ENCODE measurements around the gene IFNG-AS1. TPM values are rescaled to one million over a fixed set of nuclear protein-coding genes. Genes with fewer than 3 reads are reported as not detected.

Gene IFNG-AS1
- total and polyA plus RNA-seq, 7 experiments from 2014 or later, result 0.17 to 2.4 (median 1.5) TPM

DNA sequence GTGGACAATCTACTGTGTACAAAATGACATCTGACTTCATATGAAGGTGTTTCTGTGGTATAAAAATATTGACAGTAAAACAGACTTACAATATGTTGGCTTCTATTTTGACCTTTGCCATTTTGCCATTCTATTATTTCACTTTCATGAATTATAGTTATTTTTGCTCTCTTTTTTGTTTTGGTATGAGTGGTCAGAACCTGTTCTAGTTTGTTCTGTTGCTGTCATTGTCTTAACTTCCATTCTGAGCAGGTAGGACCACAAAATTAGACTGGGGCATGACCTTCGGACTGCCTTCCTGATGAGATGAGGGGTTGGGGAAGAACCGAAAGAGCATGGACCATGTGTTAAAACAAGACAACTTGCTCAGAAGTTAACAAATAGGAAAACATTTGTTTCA lies 36.5 kb upstream of the IFNG-AS1 start:
- H3K4me1 Mint-ChIP-seq, result no peaks in the 10 kb centered on the region
- H3K27me3 Mint-ChIP-seq, result peaks cover 0 to 12% (median 0%) of the 10 kb centered on the region in 5 donors
- no peaks in the 10 kb centered on the region for H3K9me3 ChIP-seq (ENCODE audit: control insufficient read depth in 2 of 3, low read length in 3 of 3)
- no peaks in the 10 kb centered on the region for H3K27me3 ChIP-seq (ENCODE audit: control insufficient read depth in 2 of 2, insufficient read depth in 2 of 2, low read length in 2 of 2)
- no peak for ATAC-seq
- intact Hi-C loops (cut with micrococcal nuclease), result no loop called here
- no peak overlapping the region for H3K27ac Mint-ChIP-seq
- no peaks in the 10 kb centered on the region for H3K36me3 Mint-ChIP-seq
- no peak for DNase-seq
- CTCF ChIA-PET, result no interaction called here
- H3K4me3 Mint-ChIP-seq, result no peak overlapping the region
- H3K4me1 ChIP-seq (ENCODE audit: control insufficient read depth in 2 of 2, insufficient read depth in 2 of 2, low read length in 2 of 2), result no peaks in the 10 kb centered on the region
- POLR2A ChIA-PET, result no interaction called here
- no peak overlapping the region for H3K4me3 ChIP-seq (ENCODE audit: low read length)
- H3K36me3 ChIP-seq (ENCODE audit: control insufficient read depth in 2 of 3, insufficient read depth in 3 of 3, low read length in 3 of 3), result no peaks in the 10 kb centered on the region
- peaks cover 0 to 6% (median 0%) of the 10 kb centered on the region in 11 donors for H3K9me3 Mint-ChIP-seq
- no peak overlapping the region for H3K27ac ChIP-seq (ENCODE audit: low read depth, low read length)

GRCh38 chr12:67957383-67957782 lies 31.9 kb upstream of the IFNG-AS1 start:
- ATAC-seq (no peak), DNase-seq (no peak)
- no peaks in the 10 kb centered on the region for H3K4me1 ChIP-seq (ENCODE audit: control insufficient read depth in 2 of 2, insufficient read depth in 2 of 2, low read length in 2 of 2)
- H3K9me3 Mint-ChIP-seq, result peaks cover 0 to 12% (median 0%) of the 10 kb centered on the region in 11 donors
- no peaks in the 10 kb centered on the region for H3K4me1 Mint-ChIP-seq
- ChIA-PET POLR2A (no interaction called here), CTCF (interaction anchor here (1.1 kb wide), 1 partner anchor 51 kb away, joined by 3 read pairs; no protein-coding TSS in a partner anchor)
- no peaks in the 10 kb centered on the region for H3K9me3 ChIP-seq (ENCODE audit: control insufficient read depth in 2 of 3, low read length in 3 of 3)
- no peaks in the 10 kb centered on the region for H3K36me3 Mint-ChIP-seq
- H3K27me3 Mint-ChIP-seq, result peaks cover 0 to 8% (median 0%) of the 10 kb centered on the region in 5 donors
- H3K4me3 Mint-ChIP-seq, result no peak overlapping the region
- no peak overlapping the region for H3K27ac Mint-ChIP-seq
- no peak overlapping the region for H3K4me3 ChIP-seq (ENCODE audit: low read length)
- no peak overlapping the region for H3K27ac ChIP-seq (ENCODE audit: low read depth, low read length)
- H3K27me3 ChIP-seq (ENCODE audit: control insufficient read depth in 2 of 2, insufficient read depth in 2 of 2, low read length in 2 of 2), result no peaks in the 10 kb centered on the region
- intact Hi-C loops (cut with micrococcal nuclease), result no loop called here
- no peaks in the 10 kb centered on the region for H3K36me3 ChIP-seq (ENCODE audit: control insufficient read depth in 2 of 3, insufficient read depth in 3 of 3, low read length in 3 of 3)

- H3K36me3 ChIP-seq (ENCODE audit: control insufficient read depth in 2 of 3, insufficient read depth in 3 of 3, low read length in 3 of 3), result no peaks in the 10 kb centered on the region
- POLR2A ChIA-PET, result no interaction called here
- Mint-ChIP-seq H3K27me3 (peaks cover 0 to 8% (median 0%) of the 10 kb centered on the region in 5 donors), H3K4me3 (no peak overlapping the region), H3K36me3 (no peaks in the 10 kb centered on the region), H3K4me1 (no peaks in the 10 kb centered on the region), H3K27ac (no peak overlapping the region), H3K9me3 (peaks cover 0 to 12% (median 0%) of the 10 kb centered on the region in 11 donors)
- ATAC-seq (no peak), DNase-seq (no peak)
- H3K27me3 ChIP-seq (ENCODE audit: control insufficient read depth in 2 of 2, insufficient read depth in 2 of 2, low read length in 2 of 2), result no peaks in the 10 kb centered on the region
- no peak overlapping the region for H3K27ac ChIP-seq (ENCODE audit: low read depth, low read length)
- H3K4me3 ChIP-seq (ENCODE audit: low read length), result no peak overlapping the region
- CTCF ChIA-PET, result no interaction called here
- intact Hi-C loops (cut with micrococcal nuclease), result no loop called here
- H3K9me3 ChIP-seq (ENCODE audit: control insufficient read depth in 2 of 3, low read length in 3 of 3), result no peaks in the 10 kb centered on the region
- H3K4me1 ChIP-seq (ENCODE audit: control insufficient read depth in 2 of 2, insufficient read depth in 2 of 2, low read length in 2 of 2), result no peaks in the 10 kb centered on the region
These were observed 31.1 kb upstream of the IFNG-AS1 start for GRCh38 chr12:67958187-67958586.

DNA sequence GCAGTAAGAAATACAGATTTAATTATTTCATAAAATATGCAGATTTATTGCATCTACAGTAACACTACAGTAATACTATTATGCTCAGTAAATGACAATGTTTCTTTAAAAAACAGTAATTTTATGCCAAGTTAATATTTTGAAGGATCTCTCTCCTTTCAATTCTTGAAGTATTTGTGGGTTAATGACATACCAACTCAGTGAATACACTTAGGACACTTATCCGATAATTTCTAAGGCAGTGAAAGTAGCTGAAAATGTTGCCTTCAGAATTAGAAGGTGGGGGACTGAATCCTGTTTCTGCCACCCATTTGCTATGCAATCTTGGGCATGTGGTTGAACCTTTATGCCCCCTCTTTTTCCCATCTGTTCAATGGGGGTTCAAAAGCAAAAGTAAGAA lies 24.8 kb upstream of the IFNG-AS1 start:
- Histone ChIP-seq H3K4me1 (ENCODE audit: control insufficient read depth in 2 of 2, insufficient read depth in 2 of 2, low read length in 2 of 2) (no peaks in the 10 kb centered on the region), H3K36me3 (ENCODE audit: control insufficient read depth in 2 of 3, insufficient read depth in 3 of 3, low read length in 3 of 3) (no peaks in the 10 kb centered on the region), H3K27ac (ENCODE audit: low read depth, low read length) (no peak overlapping the region), H3K4me3 (ENCODE audit: low read length) (no peak overlapping the region), H3K9me3 (ENCODE audit: control insufficient read depth in 2 of 3, low read length in 3 of 3) (no peaks in the 10 kb centered on the region), H3K27me3 (ENCODE audit: control insufficient read depth in 2 of 2, insufficient read depth in 2 of 2, low read length in 2 of 2) (no peaks in the 10 kb centered on the region)
- ChIA-PET POLR2A (no interaction called here), CTCF (no interaction called here)
- no peak overlapping the region for H3K27ac Mint-ChIP-seq
- no peak for DNase-seq
- no peaks in the 10 kb centered on the region for H3K36me3 Mint-ChIP-seq
- peaks cover 0 to 8% (median 0%) of the 10 kb centered on the region in 11 donors for H3K9me3 Mint-ChIP-seq
- H3K27me3 Mint-ChIP-seq, result peaks cover 0 to 17% (median 0%) of the 10 kb centered on the region in 5 donors
- no peaks in the 10 kb centered on the region for H3K4me1 Mint-ChIP-seq
- no peak overlapping the region for H3K4me3 Mint-ChIP-seq
- intact Hi-C loops (cut with micrococcal nuclease), result no loop called here
- ATAC-seq, result no peak

DNA sequence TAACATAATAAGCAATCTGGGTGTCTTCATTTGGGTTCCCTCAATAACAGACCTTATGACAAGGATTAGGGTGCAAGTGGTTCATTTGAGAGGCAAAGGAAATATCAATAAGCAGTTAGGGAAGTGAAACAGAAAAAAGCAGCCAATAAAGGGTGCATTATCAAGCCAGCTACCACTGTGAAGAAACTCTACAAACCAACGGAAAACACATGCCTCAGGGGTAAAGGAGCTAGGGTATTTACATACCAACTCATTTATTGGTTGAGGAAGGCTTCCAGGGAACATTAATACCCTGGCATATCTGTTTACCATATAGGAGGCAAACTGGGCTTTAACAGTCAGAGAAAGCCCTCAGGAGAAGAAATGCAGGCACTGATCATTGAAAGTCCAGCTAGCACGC lies 22.7 kb upstream of the IFNG-AS1 start:
- no peaks in the 10 kb centered on the region for H3K36me3 ChIP-seq (ENCODE audit: control insufficient read depth in 2 of 3, insufficient read depth in 3 of 3, low read length in 3 of 3)
- no peak for ATAC-seq
- Mint-ChIP-seq H3K9me3 (no peaks in the 10 kb centered on the region), H3K36me3 (no peaks in the 10 kb centered on the region), H3K4me3 (no peak overlapping the region), H3K27me3 (peaks cover 0 to 19% (median 0%) of the 10 kb centered on the region in 5 donors), H3K4me1 (no peaks in the 10 kb centered on the region), H3K27ac (no peak overlapping the region)
- H3K9me3 ChIP-seq (ENCODE audit: control insufficient read depth in 2 of 3, low read length in 3 of 3), result no peaks in the 10 kb centered on the region
- DNase-seq, result no peak
- CTCF ChIA-PET, result interaction anchor here (0.5 kb wide), 1 partner anchor 1172 kb away, joined by 3 read pairs; no protein-coding TSS in a partner anchor
- intact Hi-C loops (cut with micrococcal nuclease), result no loop called here
- H3K4me1 ChIP-seq (ENCODE audit: control insufficient read depth in 2 of 2, insufficient read depth in 2 of 2, low read length in 2 of 2), result no peaks in the 10 kb centered on the region
- POLR2A ChIA-PET, result interaction anchor here (0.6 kb wide), 1 partner anchor 314 kb away, joined by 3 read pairs; no protein-coding TSS in a partner anchor
- H3K27me3 ChIP-seq (ENCODE audit: control insufficient read depth in 2 of 2, insufficient read depth in 2 of 2, low read length in 2 of 2), result no peaks in the 10 kb centered on the region
- no peak overlapping the region for H3K4me3 ChIP-seq (ENCODE audit: low read length)
- no peak overlapping the region for H3K27ac ChIP-seq (ENCODE audit: low read depth, low read length)

DNA sequence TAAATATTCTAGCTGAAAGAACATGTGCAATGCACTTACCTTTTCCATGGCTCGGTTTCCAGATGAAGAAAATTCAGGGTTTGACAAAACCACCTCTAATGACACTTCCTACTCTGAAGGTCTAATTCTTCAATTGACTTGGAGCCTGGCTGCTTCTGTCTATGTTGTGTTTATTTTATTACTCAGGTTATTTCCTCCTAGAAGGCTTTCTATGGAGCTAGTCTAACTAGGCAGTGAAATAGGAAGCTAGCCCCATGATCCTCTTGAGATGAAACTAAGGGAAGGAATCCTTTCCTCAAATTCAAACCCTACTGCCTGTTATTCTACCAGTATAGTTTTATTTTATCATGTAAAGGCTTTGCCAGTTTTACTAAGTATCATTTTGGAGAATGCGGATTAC lies 20.9 kb upstream of the IFNG-AS1 start:
- H3K27me3 Mint-ChIP-seq, result peaks cover 0 to 24% (median 0%) of the 10 kb centered on the region in 5 donors
- Histone ChIP-seq H3K9me3 (ENCODE audit: control insufficient read depth in 2 of 3, low read length in 3 of 3) (no peaks in the 10 kb centered on the region), H3K36me3 (ENCODE audit: control insufficient read depth in 2 of 3, insufficient read depth in 3 of 3, low read length in 3 of 3) (no peaks in the 10 kb centered on the region), H3K4me1 (ENCODE audit: control insufficient read depth in 2 of 2, insufficient read depth in 2 of 2, low read length in 2 of 2) (no peaks in the 10 kb centered on the region), H3K4me3 (ENCODE audit: low read length) (no peak overlapping the region), H3K27me3 (ENCODE audit: control insufficient read depth in 2 of 2, insufficient read depth in 2 of 2, low read length in 2 of 2) (no peaks in the 10 kb centered on the region), H3K27ac (ENCODE audit: low read depth, low read length) (no peak overlapping the region)
- POLR2A ChIA-PET, result interaction anchor here (0.7 kb wide), 1 partner anchor 625 kb away, joined by 3 read pairs; no protein-coding TSS in a partner anchor
- peaks cover 0 to 2% (median 0%) of the 10 kb centered on the region in 11 donors for H3K9me3 Mint-ChIP-seq
- ATAC-seq (no peak), DNase-seq (no peak)
- no peaks in the 10 kb centered on the region for H3K4me1 Mint-ChIP-seq
- H3K27ac Mint-ChIP-seq, result no peak overlapping the region
- CTCF ChIA-PET, result interaction anchor here (1.4 kb wide), 1 partner anchor 26 kb away, joined by 4 read pairs; no protein-coding TSS in a partner anchor
- H3K4me3 Mint-ChIP-seq, result no peak overlapping the region
- no peaks in the 10 kb centered on the region for H3K36me3 Mint-ChIP-seq
- intact Hi-C loops (cut with micrococcal nuclease), result no loop called here

DNA sequence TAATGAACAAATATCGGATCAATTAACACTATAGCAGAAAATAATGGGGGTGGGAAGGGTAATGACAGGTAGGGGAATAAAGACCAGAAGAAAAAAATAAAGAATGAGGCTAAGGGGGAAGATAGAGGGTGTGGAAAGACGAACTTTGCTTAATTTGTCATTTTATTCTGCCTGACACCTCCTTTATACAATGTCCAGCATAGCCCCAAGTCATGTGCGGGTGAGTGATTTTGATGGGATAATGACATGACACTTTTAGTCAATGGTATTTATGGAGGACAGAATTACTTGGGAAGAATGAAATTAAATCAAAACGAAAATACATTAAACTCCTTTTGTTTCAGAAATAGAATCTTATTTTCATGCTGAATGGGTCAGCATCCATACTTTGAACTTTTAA lies 20.5 kb upstream of the IFNG-AS1 start:
- Mint-ChIP-seq H3K36me3 (no peaks in the 10 kb centered on the region), H3K27me3 (peaks cover 0 to 26% (median 0%) of the 10 kb centered on the region in 5 donors), H3K9me3 (peaks cover 0 to 2% (median 0%) of the 10 kb centered on the region in 11 donors), H3K27ac (no peak overlapping the region), H3K4me3 (no peak overlapping the region), H3K4me1 (no peaks in the 10 kb centered on the region)
- Histone ChIP-seq H3K9me3 (ENCODE audit: control insufficient read depth in 2 of 3, low read length in 3 of 3) (no peaks in the 10 kb centered on the region), H3K27ac (ENCODE audit: low read depth, low read length) (no peak overlapping the region), H3K4me1 (ENCODE audit: control insufficient read depth in 2 of 2, insufficient read depth in 2 of 2, low read length in 2 of 2) (no peaks in the 10 kb centered on the region), H3K27me3 (ENCODE audit: control insufficient read depth in 2 of 2, insufficient read depth in 2 of 2, low read length in 2 of 2) (no peaks in the 10 kb centered on the region), H3K36me3 (ENCODE audit: control insufficient read depth in 2 of 3, insufficient read depth in 3 of 3, low read length in 3 of 3) (no peaks in the 10 kb centered on the region), H3K4me3 (ENCODE audit: low read length) (no peak overlapping the region)
- intact Hi-C loops (cut with micrococcal nuclease), result no loop called here
- POLR2A ChIA-PET, result no interaction called here
- CTCF ChIA-PET, result interaction anchor here (1.4 kb wide), 1 partner anchor 27 kb away, joined by 4 read pairs; no protein-coding TSS in a partner anchor
- DNase-seq (no peak), ATAC-seq (no peak)
